Measurements from ENCODE around the gene SLCO1A2. TPM values are rescaled to one million over a fixed set of nuclear protein-coding genes. Genes with fewer than 3 reads are reported as not detected.

The SLCO1A2 gene
- polyA plus RNA-seq, 3 donors = not detected

- Histone ChIP-seq H4K20me1 (ENCODE audit: insufficient read depth, low read length) (no peaks in the 10 kb centered on the region), H3K79me2 (ENCODE audit: insufficient read depth, low read length) (no peaks in the 10 kb centered on the region), H2AFZ (ENCODE audit: insufficient read depth, low read depth, low read length, poor library complexity, severe bottlenecking) (no peak overlapping the region), H3K4me2 (replicated peaks; ENCODE audit: extremely low read depth, low read length, poor library complexity, severe bottlenecking) (no peak overlapping the region), H3K9me3 (replicated peaks in 1 of 2; ENCODE audit: control insufficient read depth in 1 of 2, insufficient read depth in 1 of 2, low read length in 2 of 2) (peaks cover 0 to 6% of the 10 kb centered on the region in 2 donors), H3K36me3 (replicated peaks in 1 of 2; ENCODE audit: control insufficient read depth in 1 of 2, insufficient read depth in 2 of 2, low read length in 2 of 2) (no peaks in the 10 kb centered on the region), H3K9ac (ENCODE audit: insufficient read depth, low read length, poor library complexity, severe bottlenecking) (no peak overlapping the region), H3K27me3 (ENCODE audit: control insufficient read depth in 2 of 2, insufficient read depth in 2 of 2, low read length in 2 of 2) (no peaks in the 10 kb centered on the region), H3K4me1 (ENCODE audit: control insufficient read depth in 1 of 2, insufficient read depth in 2 of 2, low read length in 2 of 2) (no peaks in the 10 kb centered on the region), H3K4me3 (replicated peaks in 1 of 3; ENCODE audit: low read depth in 2 of 3, low read length in 3 of 3) (no peak overlapping the region), H3K27ac (ENCODE audit: low read depth in 1 of 2, low read length in 2 of 2) (no peak overlapping the region)
- no peak for DNase-seq
- no CpG with 5 or more reads among the region's 4 CpGs for WGBS (ENCODE audit: insufficient coverage)
- Mint-ChIP-seq H3K9me3 (peaks cover 0 to 3% (median 0%) of the 10 kb centered on the region in 7 donors), H3K36me3 (no peaks in the 10 kb centered on the region), H3K27ac (no peak overlapping the region), H3K4me1 (no peaks in the 10 kb centered on the region), H3K4me3 (no peak overlapping the region), H3K27me3 (ENCODE audit: low read depth in 3 of 3) (peaks cover 2 to 5% (median 4%) of the 10 kb centered on the region in 3 donors)
- intact Hi-C loops (cut with micrococcal nuclease) = no loop called here
- TF ChIP-seq CTCF (IDR thresholded peaks at IDR 0.05) = no peak
Observed at GRCh38 chr12:21239866-21240265, 94.9 kb downstream of the SLCO1A2 start.

GRCh38 chr12:21234395-21234794, 100.3 kb downstream of the SLCO1A2 start:
- no peak for TF ChIP-seq CTCF (IDR thresholded peaks at IDR 0.05)
- no peak overlapping the region for H3K4me2 ChIP-seq (replicated peaks; ENCODE audit: extremely low read depth, low read length, poor library complexity, severe bottlenecking)
- H3K4me1 ChIP-seq (ENCODE audit: control insufficient read depth in 1 of 2, insufficient read depth in 2 of 2, low read length in 2 of 2) = no peaks in the 10 kb centered on the region
- Mint-ChIP-seq H3K9me3 (peaks cover 0 to 5% (median 2%) of the 10 kb centered on the region in 7 donors), H3K36me3 (no peaks in the 10 kb centered on the region), H3K4me3 (no peak overlapping the region), H3K27ac (no peak overlapping the region), H3K4me1 (no peaks in the 10 kb centered on the region), H3K27me3 (ENCODE audit: low read depth in 3 of 3) (peaks cover 0 to 2% (median 1%) of the 10 kb centered on the region in 3 donors)
- intact Hi-C loops (cut with micrococcal nuclease) = no loop called here
- H3K36me3 ChIP-seq (replicated peaks in 1 of 2; ENCODE audit: control insufficient read depth in 1 of 2, insufficient read depth in 2 of 2, low read length in 2 of 2) = no peaks in the 10 kb centered on the region
- H4K20me1 ChIP-seq (ENCODE audit: insufficient read depth, low read length) = no peaks in the 10 kb centered on the region
- no peak overlapping the region for H3K9ac ChIP-seq (ENCODE audit: insufficient read depth, low read length, poor library complexity, severe bottlenecking)
- no CpG with 5 or more reads among the region's 5 CpGs for WGBS (ENCODE audit: insufficient coverage)
- H3K79me2 ChIP-seq (ENCODE audit: insufficient read depth, low read length) = no peaks in the 10 kb centered on the region
- no peaks in the 10 kb centered on the region for H3K9me3 ChIP-seq (replicated peaks in 1 of 2; ENCODE audit: control insufficient read depth in 1 of 2, insufficient read depth in 1 of 2, low read length in 2 of 2)
- no peaks in the 10 kb centered on the region for H3K27me3 ChIP-seq (ENCODE audit: control insufficient read depth in 2 of 2, insufficient read depth in 2 of 2, low read length in 2 of 2)
- no peak overlapping the region for H3K4me3 ChIP-seq (replicated peaks in 1 of 3; ENCODE audit: low read depth in 2 of 3, low read length in 3 of 3)
- H2AFZ ChIP-seq (ENCODE audit: insufficient read depth, low read depth, low read length, poor library complexity, severe bottlenecking) = no peak overlapping the region
- DNase-seq = no peak
- no peak overlapping the region for H3K27ac ChIP-seq (ENCODE audit: low read depth in 1 of 2, low read length in 2 of 2)
